ENCODE results near the gene TACO1.

- TF ChIP-seq CTCF (conservative IDR thresholded peaks at IDR 0.05; ENCODE audit: low read depth, low read length) (no peak), CEBPB (IDR thresholded peaks at IDR 0.05; ENCODE audit: low read depth, low read length) (no peak), USF2 (IDR thresholded peaks at IDR 0.05; ENCODE audit: low read depth, low read length) (no peak), POLR2A (IDR thresholded peaks at IDR 0.05; ENCODE audit: low read depth, low read length) (no peak), FOS (IDR thresholded peaks at IDR 0.05; ENCODE audit: low read depth, low read length) (no peak), BHLHE40 (IDR thresholded peaks at IDR 0.05; ENCODE audit: low read depth, low read length) (no peak), MAFK (IDR thresholded peaks at IDR 0.05; ENCODE audit: low read depth, low read length) (no peak), RCOR1 (IDR thresholded peaks at IDR 0.05; ENCODE audit: insufficient replicate concordance, low read length) (no peak), MXI1 (IDR thresholded peaks at IDR 0.05; ENCODE audit: borderline replicate concordance, low read depth, low read length) (no peak), RAD21 (IDR thresholded peaks at IDR 0.05; ENCODE audit: low read length) (no peak)
Measured at GRCh38 chr17:63646488-63646806, 45.8 kb downstream of the TACO1 start.
